ENCODE measurements around the gene SNTG2. TPM values are rescaled to one million over a fixed set of nuclear protein-coding genes. Genes with fewer than 3 reads are reported as not detected.

The SNTG2 gene
- total and polyA plus RNA-seq, 4 donors, result 1.5 to 4.2 (median 1.9) TPM

GRCh38 chr2:1049691-1050090, 99.0 kb downstream of the SNTG2 start:
- H3K9me3 ChIP-seq (ENCODE audit: control insufficient read depth, insufficient read depth, low read length), result no peaks in the 10 kb centered on the region
- H3K27ac ChIP-seq (ENCODE audit: low read depth, low read length), result no peak overlapping the region
- H3K4me3 ChIP-seq (ENCODE audit: low read depth, low read length), result no peak overlapping the region
- DNase-seq (ENCODE audit: low read depth in 4 of 6, low spot score in 6 of 6), result peak in 1 of 6 donors; percentile 73
- H3K4me1 ChIP-seq (ENCODE audit: control insufficient read depth, insufficient read depth, low read length), result no peaks in the 10 kb centered on the region
- WGBS (ENCODE audit: insufficient coverage), result no CpG with 5 or more reads among the region's 2 CpGs
- no peaks in the 10 kb centered on the region for H3K27me3 ChIP-seq (ENCODE audit: control insufficient read depth, insufficient read depth, low read length)
- no peaks in the 10 kb centered on the region for H3K36me3 ChIP-seq (ENCODE audit: control insufficient read depth, insufficient read depth, low read length)

- no CpG with 5 or more reads among the region's 3 CpGs for WGBS (ENCODE audit: insufficient coverage)
- Histone ChIP-seq H3K4me1 (ENCODE audit: control insufficient read depth, insufficient read depth, low read length) (no peaks in the 10 kb centered on the region), H3K9me3 (ENCODE audit: control insufficient read depth, insufficient read depth, low read length) (no peaks in the 10 kb centered on the region), H3K36me3 (ENCODE audit: control insufficient read depth, insufficient read depth, low read length) (no peaks in the 10 kb centered on the region), H3K4me3 (ENCODE audit: low read depth, low read length) (no peak overlapping the region), H3K27me3 (ENCODE audit: control insufficient read depth, insufficient read depth, low read length) (no peaks in the 10 kb centered on the region), H3K27ac (ENCODE audit: low read depth, low read length) (no peak overlapping the region)
- peak in 1 of 6 donors; percentile 32 for DNase-seq (ENCODE audit: low read depth in 4 of 6, low spot score in 6 of 6)
Observed at GRCh38 chr2:1051075-1051474, 100.4 kb downstream of the SNTG2 start.

- WGBS (ENCODE audit: insufficient coverage), result 14% methylated on average over 2 of the region's 8 CpGs
- no peak overlapping the region for H3K4me3 ChIP-seq (ENCODE audit: low read depth, low read length)
- no peak overlapping the region for H3K27ac ChIP-seq (ENCODE audit: low read depth, low read length)
- H3K27me3 ChIP-seq (ENCODE audit: control insufficient read depth, insufficient read depth, low read length), result no peaks in the 10 kb centered on the region
- H3K9me3 ChIP-seq (ENCODE audit: control insufficient read depth, insufficient read depth, low read length), result no peaks in the 10 kb centered on the region
- H3K36me3 ChIP-seq (ENCODE audit: control insufficient read depth, insufficient read depth, low read length), result no peaks in the 10 kb centered on the region
- H3K4me1 ChIP-seq (ENCODE audit: control insufficient read depth, insufficient read depth, low read length), result no peaks in the 10 kb centered on the region
- peak in 1 of 6 donors; percentile 43 for DNase-seq (ENCODE audit: low read depth in 4 of 6, low spot score in 6 of 6)
Observed at GRCh38 chr2:1052771-1053191, 102.1 kb downstream of the SNTG2 start.

GRCh38 chr2:1053786-1054185, 103.1 kb downstream of the SNTG2 start:
- Histone ChIP-seq H3K27ac (ENCODE audit: low read depth, low read length) (no peak overlapping the region), H3K36me3 (ENCODE audit: control insufficient read depth, insufficient read depth, low read length) (no peaks in the 10 kb centered on the region), H3K9me3 (ENCODE audit: control insufficient read depth, insufficient read depth, low read length) (no peaks in the 10 kb centered on the region), H3K27me3 (ENCODE audit: control insufficient read depth, insufficient read depth, low read length) (no peaks in the 10 kb centered on the region), H3K4me1 (ENCODE audit: control insufficient read depth, insufficient read depth, low read length) (no peaks in the 10 kb centered on the region), H3K4me3 (ENCODE audit: low read depth, low read length) (no peak overlapping the region)
- WGBS (ENCODE audit: insufficient coverage), result 61% methylated on average over 7 of the region's 8 CpGs
- no peak for DNase-seq (ENCODE audit: low read depth in 4 of 6, low spot score in 6 of 6)

GRCh38 chr2:1054399-1054798, 103.8 kb downstream of the SNTG2 start:
- H3K9me3 ChIP-seq (ENCODE audit: control insufficient read depth, insufficient read depth, low read length), result no peaks in the 10 kb centered on the region
- no peaks in the 10 kb centered on the region for H3K27me3 ChIP-seq (ENCODE audit: control insufficient read depth, insufficient read depth, low read length)
- no peaks in the 10 kb centered on the region for H3K4me1 ChIP-seq (ENCODE audit: control insufficient read depth, insufficient read depth, low read length)
- no peak overlapping the region for H3K27ac ChIP-seq (ENCODE audit: low read depth, low read length)
- no CpG with 5 or more reads among the region's 3 CpGs for WGBS (ENCODE audit: insufficient coverage)
- H3K4me3 ChIP-seq (ENCODE audit: low read depth, low read length), result no peak overlapping the region
- H3K36me3 ChIP-seq (ENCODE audit: control insufficient read depth, insufficient read depth, low read length), result no peaks in the 10 kb centered on the region
- no peak for DNase-seq (ENCODE audit: low read depth in 4 of 6, low spot score in 6 of 6)

- Histone ChIP-seq H3K4me3 (ENCODE audit: low read depth, low read length) (no peak overlapping the region), H3K36me3 (ENCODE audit: control insufficient read depth, insufficient read depth, low read length) (no peaks in the 10 kb centered on the region), H3K27ac (ENCODE audit: low read depth, low read length) (no peak overlapping the region), H3K4me1 (ENCODE audit: control insufficient read depth, insufficient read depth, low read length) (no peaks in the 10 kb centered on the region), H3K9me3 (ENCODE audit: control insufficient read depth, insufficient read depth, low read length) (no peaks in the 10 kb centered on the region), H3K27me3 (ENCODE audit: control insufficient read depth, insufficient read depth, low read length) (no peaks in the 10 kb centered on the region)
- DNase-seq (ENCODE audit: low read depth in 4 of 6, low spot score in 6 of 6), result no peak
- WGBS (ENCODE audit: insufficient coverage), result 84% methylated on average over 7 of the region's 11 CpGs
Observed at GRCh38 chr2:1055014-1055595, 104.5 kb downstream of the SNTG2 start.

GRCh38 chr2:1060372-1060771, 109.7 kb downstream of the SNTG2 start:
- Histone ChIP-seq H3K36me3 (ENCODE audit: control insufficient read depth, insufficient read depth, low read length) (no peaks in the 10 kb centered on the region), H3K27me3 (ENCODE audit: control insufficient read depth, insufficient read depth, low read length) (no peaks in the 10 kb centered on the region), H3K4me3 (ENCODE audit: low read depth, low read length) (no peak overlapping the region)

GRCh38 chr2:1060987-1061386, 110.3 kb downstream of the SNTG2 start:
- H3K36me3 ChIP-seq (ENCODE audit: control insufficient read depth, insufficient read depth, low read length), result no peaks in the 10 kb centered on the region
- H3K4me3 ChIP-seq (ENCODE audit: low read depth, low read length), result no peak overlapping the region
- no peaks in the 10 kb centered on the region for H3K27me3 ChIP-seq (ENCODE audit: control insufficient read depth, insufficient read depth, low read length)
- no peak overlapping the region for H3K27ac ChIP-seq (ENCODE audit: low read depth, low read length)
- 54% methylated on average over 5 of the region's 5 CpGs for WGBS (ENCODE audit: insufficient coverage)
- no peak for DNase-seq (ENCODE audit: low read depth in 4 of 6, low spot score in 6 of 6)
- no peaks in the 10 kb centered on the region for H3K9me3 ChIP-seq (ENCODE audit: control insufficient read depth, insufficient read depth, low read length)
- H3K4me1 ChIP-seq (ENCODE audit: control insufficient read depth, insufficient read depth, low read length), result no peaks in the 10 kb centered on the region

More at GRCh38 chr2:1060372-1060771, 109.7 kb downstream of the SNTG2 start:
- H3K27ac ChIP-seq (ENCODE audit: low read depth, low read length), result no peak overlapping the region
- no peak for DNase-seq (ENCODE audit: low read depth in 4 of 6, low spot score in 6 of 6)
- WGBS (ENCODE audit: insufficient coverage), result no CpG with 5 or more reads among the region's 3 CpGs
- no peaks in the 10 kb centered on the region for H3K4me1 ChIP-seq (ENCODE audit: control insufficient read depth, insufficient read depth, low read length)
- no peaks in the 10 kb centered on the region for H3K9me3 ChIP-seq (ENCODE audit: control insufficient read depth, insufficient read depth, low read length)

- no peaks in the 10 kb centered on the region for H3K9me3 ChIP-seq (ENCODE audit: control insufficient read depth, insufficient read depth, low read length)
- H3K27me3 ChIP-seq (ENCODE audit: control insufficient read depth, insufficient read depth, low read length), result no peaks in the 10 kb centered on the region
- no peaks in the 10 kb centered on the region for H3K4me1 ChIP-seq (ENCODE audit: control insufficient read depth, insufficient read depth, low read length)
- H3K27ac ChIP-seq (ENCODE audit: low read depth, low read length), result no peak overlapping the region
- no peaks in the 10 kb centered on the region for H3K36me3 ChIP-seq (ENCODE audit: control insufficient read depth, insufficient read depth, low read length)
- DNase-seq (ENCODE audit: low read depth in 4 of 6, low spot score in 6 of 6), result peak in 1 of 6 donors; percentile 27
- no peak overlapping the region for H3K4me3 ChIP-seq (ENCODE audit: low read depth, low read length)
- WGBS (ENCODE audit: insufficient coverage), result 79% methylated on average over 5 of the region's 8 CpGs
Observed at GRCh38 chr2:1068241-1068640, 117.6 kb downstream of the SNTG2 start.

GRCh38 chr2:1068822-1069221, 118.2 kb downstream of the SNTG2 start:
- Histone ChIP-seq H3K27me3 (ENCODE audit: control insufficient read depth, insufficient read depth, low read length) (no peaks in the 10 kb centered on the region), H3K4me3 (ENCODE audit: low read depth, low read length) (no peak overlapping the region), H3K9me3 (ENCODE audit: control insufficient read depth, insufficient read depth, low read length) (no peaks in the 10 kb centered on the region), H3K36me3 (ENCODE audit: control insufficient read depth, insufficient read depth, low read length) (no peaks in the 10 kb centered on the region), H3K4me1 (ENCODE audit: control insufficient read depth, insufficient read depth, low read length) (no peaks in the 10 kb centered on the region), H3K27ac (ENCODE audit: low read depth, low read length) (no peak overlapping the region)
- peak in 1 of 6 donors; percentile 57 for DNase-seq (ENCODE audit: low read depth in 4 of 6, low spot score in 6 of 6)
- 50% methylated on average over 2 of the region's 7 CpGs for WGBS (ENCODE audit: insufficient coverage)

Data from spinal cord (tissue), 10 donors.